NOMO-1 (cell line): ENCODE measurements around the gene CDC123.
"Not testable (repeated sequence)": the region's sequence is repeated elsewhere in the genome, so short reads cannot be mapped to it uniquely, and the experiment has no call there.

Source experiments
- DNase-seq, 2 experiments: peaks; one replicate each; lab custom pipeline; 2025; ENCODE audit not compliant: unreplicated experiment in 2 of 2; lab: John Stamatoyannopoulos, UW

Gene CDC123

GRCh38 chr10:12195603-12196506 is at the start of gene CDC123, which contains the start of gene NUDT5:
Gene CDC123 (plus strand): TSS chr10:12196188. CDS start chr10:12196246, 58 bp downstream.
Gene NUDT5 (minus strand): TSS chr10:12195891. CDS start chr10:12186291, 9,600 bp downstream.
- peak; percentile 93 to 94 for DNase-seq

DNA sequence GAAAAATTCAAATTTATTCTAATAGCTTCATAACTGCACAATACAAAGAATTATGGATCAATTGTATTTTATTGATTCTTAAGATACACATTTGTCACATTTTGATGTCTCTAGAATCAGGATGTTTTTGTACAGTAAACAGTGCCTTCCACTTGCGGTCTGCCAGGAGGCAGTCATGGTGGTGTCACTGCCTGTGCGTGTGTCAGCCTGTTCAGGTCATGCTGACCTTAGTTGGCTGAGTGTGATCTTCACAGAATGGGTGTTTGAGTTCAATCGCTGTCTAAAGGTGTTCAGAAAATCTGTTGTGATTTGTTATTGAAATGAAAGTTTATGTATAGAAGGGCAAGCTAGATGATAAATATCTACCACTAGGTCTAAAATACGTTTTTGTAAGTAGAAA is 45.8 kb upstream of the CDC123 start:
- no peak for DNase-seq

DNA sequence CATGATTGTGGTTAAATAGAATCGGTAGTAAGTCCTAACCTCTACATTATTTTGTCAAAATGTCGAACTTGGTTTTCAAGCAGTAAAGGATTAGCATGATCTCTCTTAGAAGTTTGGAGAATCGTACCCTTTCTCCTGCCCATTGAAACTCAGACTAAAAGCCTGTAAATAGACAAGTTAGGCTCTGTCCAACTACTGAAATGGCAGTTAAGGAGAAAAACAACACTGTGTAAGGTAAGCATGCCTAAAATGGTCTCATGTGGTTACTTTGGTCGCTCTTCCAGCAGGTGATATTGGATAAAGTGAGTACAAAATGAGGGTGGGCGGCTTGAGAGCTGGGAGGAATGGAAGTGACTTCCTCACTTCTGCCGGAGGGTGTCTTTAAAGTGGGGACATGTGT is 41.5 kb upstream of the CDC123 start:
- no peak for DNase-seq

GRCh38 chr10:12156367-12157123 is 39.4 kb upstream of the CDC123 start:
- no peak for DNase-seq

GRCh38 chr10:12158111-12158510 is 37.9 kb upstream of the CDC123 start:
- peak; percentile 84 to 95 for DNase-seq

DNA sequence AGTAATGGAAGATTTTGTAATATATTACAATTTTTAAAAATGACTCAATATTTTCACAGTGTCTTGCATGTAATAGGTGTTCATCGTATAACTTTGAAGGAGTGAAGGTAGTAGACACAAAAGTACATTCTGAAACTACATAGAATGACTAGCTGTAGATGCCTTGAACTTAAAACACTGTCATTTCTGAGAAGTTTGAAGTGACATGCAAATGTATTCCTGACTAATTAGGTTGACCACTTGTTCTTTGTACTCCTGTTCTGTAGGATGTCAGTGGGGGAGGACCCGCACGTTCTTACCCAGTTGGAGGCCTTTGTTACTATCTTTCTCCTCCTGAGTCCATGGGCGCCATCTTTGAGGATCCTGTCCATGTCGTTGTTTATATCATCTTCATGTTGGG is 35.3 kb upstream of the CDC123 start:
- no peak for DNase-seq

DNA sequence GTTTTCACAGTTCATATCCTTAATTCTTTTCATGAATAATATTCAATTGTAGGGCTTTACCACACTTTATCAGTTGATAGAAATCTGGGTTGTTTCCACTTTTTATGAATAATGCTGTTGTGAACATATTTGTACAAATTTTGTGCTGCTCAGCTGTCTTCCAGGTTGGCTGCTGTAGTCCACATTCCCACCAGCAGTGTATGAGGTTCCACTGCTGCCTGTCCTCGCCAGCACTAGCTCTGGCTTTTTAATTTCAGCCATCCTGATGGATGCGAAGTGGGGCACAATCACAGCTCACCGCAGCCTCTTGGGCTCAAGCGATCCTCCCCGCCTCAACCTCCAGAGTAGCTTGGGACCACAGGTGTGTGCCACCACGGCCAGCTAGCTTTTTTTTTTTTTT is 33.1 kb upstream of the CDC123 start:
- no peak for DNase-seq

GRCh38 chr10:12164085-12164484 is 31.9 kb upstream of the CDC123 start:
- DNase-seq, result no peak

GRCh38 chr10:12165036-12165435 is 31.0 kb upstream of the CDC123 start:
- DNase-seq, result no peak

GRCh38 chr10:12165999-12166775 is 29.8 kb upstream of the CDC123 start:
- DNase-seq, result no peak

DNA sequence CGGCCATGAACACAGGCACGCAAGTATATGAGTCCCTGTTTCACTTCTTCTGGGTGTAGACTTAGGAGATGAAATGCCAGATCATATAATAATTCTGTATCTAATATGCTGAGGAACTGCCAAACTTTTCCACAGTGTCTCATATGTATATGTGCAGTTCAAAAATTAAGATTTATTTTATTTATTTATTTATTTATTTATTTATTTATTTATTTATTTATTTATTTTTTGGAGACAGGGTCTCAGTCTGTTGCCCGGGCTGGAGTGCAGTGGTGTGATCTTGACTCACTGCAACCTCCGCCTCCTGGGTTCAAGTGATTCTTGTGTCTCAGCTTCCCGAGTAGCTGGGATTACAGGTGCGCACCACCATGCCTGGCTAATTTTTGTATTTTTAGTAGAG is 24.5 kb upstream of the CDC123 start:
- not testable (repeated sequence) for DNase-seq

- DNase-seq, result no peak
Measured at GRCh38 chr10:12177642-12178041, 18.3 kb upstream of the CDC123 start.

- peak; percentile 62 to 67 for DNase-seq
Measured at GRCh38 chr10:12179606-12180170, 16.3 kb upstream of the CDC123 start.

DNA sequence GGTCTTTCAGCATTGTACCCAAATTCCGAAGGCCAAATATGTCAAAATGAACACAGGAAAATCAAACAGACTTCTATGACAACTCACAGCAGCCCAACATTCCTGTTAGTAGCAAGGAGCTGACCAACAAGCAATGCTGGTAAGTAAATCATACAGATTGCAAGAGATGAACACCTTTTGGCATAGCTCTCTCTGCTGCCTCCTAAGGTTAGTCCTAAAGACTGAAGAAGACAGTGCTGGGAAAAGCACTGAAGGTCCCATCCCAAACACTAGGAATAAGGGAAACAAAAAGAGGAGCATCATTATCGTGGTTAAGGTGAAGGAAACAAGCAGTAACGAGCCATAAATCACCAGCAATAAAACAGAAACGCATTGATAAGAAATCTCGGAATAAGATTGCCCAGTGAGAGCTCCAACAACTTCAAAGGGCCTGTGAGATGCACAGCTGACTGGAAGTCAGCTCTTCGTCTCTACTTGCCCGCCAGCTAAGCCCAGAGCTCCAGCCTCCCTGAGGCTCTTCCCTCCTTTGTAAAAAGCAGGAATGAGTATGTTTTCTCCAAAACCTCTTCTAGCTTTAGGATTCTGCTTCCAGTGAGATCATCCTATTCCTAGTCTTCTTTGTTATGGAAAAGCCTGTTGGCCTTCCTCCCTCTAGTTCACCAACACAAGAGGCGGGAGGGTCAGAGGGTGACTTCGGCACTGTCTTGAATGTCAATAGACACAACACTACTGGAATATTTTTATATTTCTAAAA is 15.6 kb upstream of the CDC123 start:
- no peak for DNase-seq

DNA sequence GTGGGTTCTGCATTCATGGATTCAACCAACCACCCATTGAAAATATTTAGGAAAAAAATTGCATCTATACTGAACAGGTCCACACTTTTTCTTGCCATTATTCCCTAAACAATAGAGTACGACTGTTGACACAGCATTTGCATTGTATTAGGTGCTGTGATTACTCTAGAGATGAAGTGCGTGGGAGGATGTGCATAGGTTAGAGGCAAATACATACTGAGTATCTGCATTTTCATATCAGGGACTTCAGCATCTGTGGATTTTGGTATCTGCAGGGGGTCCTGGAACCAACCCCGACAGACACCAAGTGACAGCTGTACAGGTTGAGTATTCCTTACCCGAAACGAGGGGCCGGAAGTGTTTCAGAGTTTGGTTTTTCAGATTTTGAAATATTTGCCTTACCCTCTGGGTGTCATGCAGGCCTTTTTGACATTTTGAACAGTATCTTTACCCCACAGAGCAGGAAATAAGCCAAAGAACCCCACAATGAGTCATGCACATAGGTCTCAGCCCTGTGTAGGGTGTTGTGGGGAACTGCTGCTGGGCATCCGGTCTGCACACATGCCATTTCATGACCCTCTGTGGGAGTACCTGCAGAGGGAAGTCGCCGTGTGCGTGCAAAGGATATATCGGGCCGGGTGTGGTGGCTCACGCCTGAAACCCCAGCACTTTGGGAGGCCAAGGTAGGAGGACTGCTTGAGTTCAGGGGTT is 14.8 kb upstream of the CDC123 start:
- DNase-seq, result peak; percentile 94

DNA sequence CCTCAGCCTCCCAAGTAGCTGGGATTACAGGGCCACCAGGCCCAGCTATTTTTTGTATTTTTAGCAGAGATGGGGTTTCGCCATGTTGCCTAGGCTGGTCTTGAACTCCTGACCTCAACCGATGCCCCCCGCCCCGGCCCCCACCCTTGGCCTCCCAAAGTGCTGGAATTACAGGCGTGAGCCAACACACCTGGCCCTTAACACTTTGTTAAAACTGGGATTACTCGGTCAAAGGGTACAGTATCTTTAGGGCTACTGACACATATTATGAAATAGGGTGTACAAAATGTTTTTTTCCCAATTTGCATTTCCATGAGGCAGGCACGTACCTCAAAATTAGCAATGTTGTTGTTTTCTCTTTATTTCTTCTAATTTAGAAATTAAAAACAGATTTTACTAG is 11.8 kb upstream of the CDC123 start:
- DNase-seq, result no peak

DNA sequence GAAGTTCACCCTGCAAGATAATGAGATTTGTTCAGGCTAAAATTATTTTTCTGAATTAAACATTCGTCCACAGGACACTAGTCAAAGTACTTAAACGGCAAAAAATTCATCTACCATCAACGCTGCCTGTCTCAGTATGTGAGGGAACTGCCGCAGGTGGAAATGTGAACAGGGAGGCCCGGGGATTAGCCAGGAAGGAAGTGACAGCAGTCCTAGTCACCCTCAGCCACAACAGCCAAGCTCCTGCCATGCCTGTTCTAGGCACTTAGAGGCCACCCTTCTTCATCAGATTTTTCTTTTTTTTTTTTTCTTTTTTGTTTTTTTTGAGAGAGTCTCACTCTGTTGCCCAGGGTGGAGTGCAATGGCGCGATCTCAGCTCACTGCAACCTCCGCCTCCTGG is 9.7 kb upstream of the CDC123 start:
- DNase-seq, result no peak

DNA sequence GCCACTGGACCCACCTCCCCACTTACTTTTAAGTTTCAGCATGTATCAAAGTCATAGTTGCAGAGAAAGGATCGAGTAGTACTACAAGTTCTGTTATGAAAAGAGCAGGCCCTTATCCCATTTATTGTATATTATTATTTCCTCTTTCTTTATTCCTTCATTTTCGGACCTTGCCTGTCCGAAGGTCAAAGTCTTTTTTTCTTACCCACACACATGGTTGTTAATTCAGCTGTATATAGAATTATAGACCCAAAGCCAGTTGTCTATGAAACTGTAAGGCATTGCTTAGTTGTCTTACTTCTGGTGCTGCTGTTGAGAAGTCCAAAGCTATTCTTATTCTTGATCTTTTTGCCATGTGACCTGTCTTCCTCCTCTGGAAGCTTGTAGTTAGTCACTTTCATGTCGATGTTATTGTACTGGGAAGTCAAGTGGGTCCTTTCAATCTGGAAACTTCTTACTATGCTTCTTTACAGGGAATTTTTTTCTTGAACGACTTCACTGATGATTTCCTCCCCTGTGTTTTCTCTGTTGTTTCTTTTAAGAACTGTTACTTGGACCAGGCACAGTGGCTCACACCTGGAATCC is 8.6 kb upstream of the CDC123 start:
- DNase-seq, result no peak

GRCh38 chr10:12188656-12189055 is 7.3 kb upstream of the CDC123 start:
- DNase-seq, result no peak
